Neutrophil (primary cell): ENCODE data around the gene IMPA2.

Source experiments
- H3K27ac ChIP-seq: fragments of 200-600 bp; sonication (generic); 2 replicates; pipeline ENCODE4 v1.5.1; 2016; ENCODE audit warnings: mild to moderate bottlenecking, moderate library complexity
- H3K27me3 ChIP-seq: fragments of 200-600 bp; sonication (generic); 2 replicates; pipeline ENCODE4 v1.6.0; 2016; ENCODE audit warnings: mild to moderate bottlenecking
- H3K36me3 ChIP-seq: fragments of 200-600 bp; sonication (generic); 2 replicates; pipeline ENCODE4 v1.5.1; 2017
- H3K4me1 ChIP-seq, 2 experiments: fragments of 200-600 bp in 1 of 2; sonication (generic) in 1 of 2; 1 replicate in 1 of 2; 2 replicates in 1 of 2; pipeline versions ENCODE4 v1.5.1 to v1.6.1; 2013 to 2016; ENCODE audit warnings: low read depth in 1 of 2, low read length in 1 of 2, mild to moderate bottlenecking in 1 of 2, moderate library complexity in 1 of 2; ENCODE audit not compliant: control insufficient read depth in 1 of 2, insufficient read depth in 1 of 2
- H3K4me3 ChIP-seq, 2 experiments: fragments of 200-600 bp in 1 of 2; sonication (generic) in 1 of 2; 1 replicate in 1 of 2; 2 replicates in 1 of 2; pipeline ENCODE4 v1.5.1; 2013 to 2016; ENCODE audit warnings: low read depth in 1 of 2, low read length in 1 of 2, mild to moderate bottlenecking in 1 of 2, moderate library complexity in 1 of 2
- H3K9me3 ChIP-seq: fragments of 200-600 bp; sonication (generic); 2 replicates; pipeline ENCODE4 v1.5.1; 2016
- CTCF ChIP-seq: fragments of 200-600 bp; sonication (generic); IDR thresholded peaks from 2 replicates; pipeline ENCODE4 v1.5.1; 2016; ENCODE audit warnings: antibody characterized with exemption

Gene IMPA2

GRCh38 chr18:11991021-11991795, 9.9 kb downstream of the IMPA2 start:
- Histone ChIP-seq H3K9me3 (no peaks in the 10 kb centered on the region), H3K27me3 (no peaks in the 10 kb centered on the region), H3K27ac (peak overlapping the region; percentile 25), H3K36me3 (peaks cover 17% of the 10 kb centered on the region), H3K4me1 (peaks cover 46 to 54% of the 10 kb centered on the region in 2 experiments), H3K4me3 (no peak overlapping the region)
- TF ChIP-seq CTCF, result no peak

GRCh38 chr18:11992096-11992790, 10.9 kb downstream of the IMPA2 start:
- Histone ChIP-seq H3K4me1 (peaks cover 42 to 54% of the 10 kb centered on the region in 2 experiments), H3K4me3 (no peak overlapping the region), H3K27me3 (no peaks in the 10 kb centered on the region), H3K9me3 (no peaks in the 10 kb centered on the region), H3K27ac (peak overlapping the region; percentile 21), H3K36me3 (peaks cover 17% of the 10 kb centered on the region)
- no peak for TF ChIP-seq CTCF

GRCh38 chr18:11993264-11993916, 12.1 kb downstream of the IMPA2 start:
- TF ChIP-seq CTCF, result no peak
- H3K27ac ChIP-seq, result peak overlapping the region; percentile 45

GRCh38 chr18:11994336-11994702, 13.0 kb downstream of the IMPA2 start:
- Histone ChIP-seq H3K36me3 (peaks cover 17% of the 10 kb centered on the region), H3K4me3 (no peak overlapping the region), H3K27ac (peak overlapping the region; percentile 86), H3K9me3 (no peaks in the 10 kb centered on the region), H3K4me1 (peaks cover 33 to 44% of the 10 kb centered on the region in 2 experiments), H3K27me3 (no peaks in the 10 kb centered on the region)
- no peak for TF ChIP-seq CTCF

More at GRCh38 chr18:11993264-11993916, 12.1 kb downstream of the IMPA2 start:
- H3K9me3 ChIP-seq, result no peaks in the 10 kb centered on the region
- H3K4me1 ChIP-seq, result peaks cover 35 to 49% of the 10 kb centered on the region in 2 experiments
- no peak overlapping the region for H3K4me3 ChIP-seq
- no peaks in the 10 kb centered on the region for H3K27me3 ChIP-seq
- H3K36me3 ChIP-seq, result peaks cover 17% of the 10 kb centered on the region

- Histone ChIP-seq H3K4me3 (peak overlapping the region; percentile 19 to 57), H3K27me3 (no peaks in the 10 kb centered on the region), H3K27ac (peak overlapping the region; percentile 86), H3K9me3 (no peaks in the 10 kb centered on the region), H3K36me3 (peaks cover 20% of the 10 kb centered on the region), H3K4me1 (peaks cover 33 to 40% of the 10 kb centered on the region in 2 experiments)
- no peak for TF ChIP-seq CTCF
Measured at GRCh38 chr18:11994703-11995444, 13.6 kb downstream of the IMPA2 start.
